ENCODE measurements around the gene DNAJC4. TPM values are rescaled to one million over a fixed set of nuclear protein-coding genes. Genes with fewer than 3 reads are reported as not detected.

Gene DNAJC4
- total RNA-seq, 1 donor from 2014 or later = 59.9 TPM

- intact Hi-C loops (cut with micrococcal nuclease) = no loop called here
- TF ChIP-seq CTCF (IDR thresholded peaks at IDR 0.05; ENCODE audit: borderline replicate concordance) = no peak
Observed at GRCh38 chr11:64247729-64248531, 17.6 kb downstream of the DNAJC4 start.

GRCh38 chr11:64248578-64248977 is 18.2 kb downstream of the DNAJC4 start:
- H3K36me3 ChIP-seq = peaks cover 9% of the 10 kb centered on the region
- no peak overlapping the region for H3K4me3 ChIP-seq
- no peaks in the 10 kb centered on the region for H3K9me3 ChIP-seq (replicated peaks)
- H3K27ac ChIP-seq (replicated peaks) = no peak overlapping the region
- H3K4me1 ChIP-seq = peaks cover 68% of the 10 kb centered on the region
- H3K27me3 ChIP-seq (ENCODE audit: low read depth) = no peaks in the 10 kb centered on the region
- intact Hi-C loops (cut with micrococcal nuclease) = no loop called here
- TF ChIP-seq CTCF (IDR thresholded peaks at IDR 0.05; ENCODE audit: borderline replicate concordance) = no peak
- DNase-seq = no peak

More at GRCh38 chr11:64247729-64248531, 17.6 kb downstream of the DNAJC4 start:
- Histone ChIP-seq H3K36me3 (peaks cover 14% of the 10 kb centered on the region), H3K4me3 (peak overlapping the region; percentile 88), H3K9me3 (replicated peaks) (no peaks in the 10 kb centered on the region), H3K27ac (replicated peaks) (peak overlapping the region; percentile 97), H3K4me1 (peaks cover 68% of the 10 kb centered on the region), H3K27me3 (ENCODE audit: low read depth) (no peaks in the 10 kb centered on the region)
- DNase-seq = no peak

GRCh38 chr11:64249038-64249437 is 18.7 kb downstream of the DNAJC4 start:
- Histone ChIP-seq H3K27me3 (ENCODE audit: low read depth) (no peaks in the 10 kb centered on the region), H3K36me3 (peaks cover 5% of the 10 kb centered on the region), H3K27ac (replicated peaks) (no peak overlapping the region), H3K4me1 (peaks cover 68% of the 10 kb centered on the region), H3K9me3 (replicated peaks) (no peaks in the 10 kb centered on the region), H3K4me3 (no peak overlapping the region)
- no peak for DNase-seq
- intact Hi-C loops (cut with micrococcal nuclease) = no loop called here
- no peak for TF ChIP-seq CTCF (IDR thresholded peaks at IDR 0.05; ENCODE audit: borderline replicate concordance)

- Histone ChIP-seq H3K4me3 (no peak overlapping the region), H3K4me1 (peaks cover 63% of the 10 kb centered on the region), H3K36me3 (peaks cover 5% of the 10 kb centered on the region), H3K9me3 (replicated peaks) (no peaks in the 10 kb centered on the region), H3K27me3 (ENCODE audit: low read depth) (no peaks in the 10 kb centered on the region), H3K27ac (replicated peaks) (no peak overlapping the region)
- DNase-seq = no peak
- TF ChIP-seq CTCF (IDR thresholded peaks at IDR 0.05; ENCODE audit: borderline replicate concordance) = no peak
- intact Hi-C loops (cut with micrococcal nuclease) = no loop called here
Observed at GRCh38 chr11:64249563-64250414, 19.4 kb downstream of the DNAJC4 start.

GRCh38 chr11:64250415-64251015 is 20.2 kb downstream of the DNAJC4 start:
- Histone ChIP-seq H3K9me3 (replicated peaks) (no peaks in the 10 kb centered on the region), H3K27ac (replicated peaks) (peak overlapping the region; percentile 84), H3K27me3 (ENCODE audit: low read depth) (no peaks in the 10 kb centered on the region), H3K36me3 (peaks cover 12% of the 10 kb centered on the region), H3K4me3 (peak overlapping the region; percentile 88), H3K4me1 (peaks cover 56% of the 10 kb centered on the region)
- intact Hi-C loops (cut with micrococcal nuclease) = no loop called here
- TF ChIP-seq CTCF (IDR thresholded peaks at IDR 0.05; ENCODE audit: borderline replicate concordance) = no peak
- no peak for DNase-seq

Data from left ventricle myocardium inferior (tissue), 1 donor.